GM19455 (cell line): ENCODE data around the gene MPPED2.

Experiments
- ATAC-seq: cut with Tn5 transposase; IDR thresholded peaks from one replicate; pipeline ENCODE4 v1.9.1; 2021; ENCODE audit not compliant: unreplicated experiment

MPPED2 gene

DNA sequence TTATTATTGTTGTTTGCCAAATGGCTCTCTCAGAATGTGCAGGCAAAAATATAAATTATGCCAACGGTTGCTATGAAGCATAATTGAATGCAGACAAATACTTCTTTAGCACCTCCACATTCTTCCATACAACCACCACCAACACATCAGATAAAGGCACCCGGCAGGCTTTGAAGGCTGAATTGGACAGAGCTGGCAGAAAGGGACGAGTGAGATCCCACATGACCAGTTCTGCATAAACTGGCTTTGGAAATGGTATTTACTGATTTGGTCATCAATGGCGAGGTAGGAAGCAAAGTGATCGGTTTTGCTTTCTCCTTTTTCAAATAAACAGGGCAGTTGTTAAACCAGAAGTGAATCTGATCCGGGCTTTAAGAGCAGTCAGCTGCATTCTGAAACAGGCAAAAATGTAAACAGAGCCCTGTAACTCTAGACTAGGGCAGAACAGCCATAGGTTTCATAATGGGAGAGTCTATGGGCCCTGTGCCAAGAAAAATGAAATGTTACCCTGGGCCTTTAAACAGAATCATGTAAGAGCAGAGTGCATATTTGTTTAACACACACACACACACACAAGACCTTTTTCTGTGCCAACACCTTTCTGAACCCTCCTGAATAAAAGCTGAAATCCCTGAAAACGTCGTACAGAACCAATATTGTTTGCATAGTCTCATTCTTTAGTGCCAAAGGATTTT, 97.7 kb downstream of the MPPED2 start:
- no peak for ATAC-seq

DNA sequence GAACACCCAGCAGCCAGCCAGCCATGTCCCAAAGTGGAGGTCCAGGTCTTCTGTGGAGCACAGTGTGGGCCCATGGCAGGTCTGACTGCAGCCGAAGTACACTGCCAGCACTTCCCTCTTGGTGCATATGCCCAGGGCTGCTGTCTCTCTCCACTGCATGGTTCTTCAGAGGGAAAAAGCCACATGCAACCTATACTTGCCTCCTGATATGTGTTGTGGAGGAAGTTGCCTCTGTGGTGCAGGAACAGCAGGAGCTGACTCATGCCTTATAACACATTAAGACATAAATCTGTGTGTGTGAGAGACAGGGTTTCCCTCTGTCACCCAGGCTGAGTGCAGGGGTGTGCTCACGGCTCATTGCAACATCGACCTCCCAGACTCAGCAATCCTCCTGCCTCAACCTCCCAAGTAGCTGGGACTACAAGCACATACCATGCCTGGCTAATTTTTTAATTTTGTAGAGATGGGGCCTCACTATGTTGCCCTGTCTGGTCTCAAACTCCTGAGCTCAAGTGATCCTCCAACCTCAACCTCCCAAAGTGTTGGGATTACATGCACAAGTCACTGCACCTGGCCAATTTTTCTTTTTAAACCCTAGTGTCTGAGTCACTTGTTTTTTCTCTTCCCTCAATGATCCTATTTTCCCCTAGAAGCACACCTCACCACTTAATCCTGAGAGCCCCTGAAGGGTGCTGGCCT, 98.8 kb downstream of the MPPED2 start:
- no peak for ATAC-seq

DNA sequence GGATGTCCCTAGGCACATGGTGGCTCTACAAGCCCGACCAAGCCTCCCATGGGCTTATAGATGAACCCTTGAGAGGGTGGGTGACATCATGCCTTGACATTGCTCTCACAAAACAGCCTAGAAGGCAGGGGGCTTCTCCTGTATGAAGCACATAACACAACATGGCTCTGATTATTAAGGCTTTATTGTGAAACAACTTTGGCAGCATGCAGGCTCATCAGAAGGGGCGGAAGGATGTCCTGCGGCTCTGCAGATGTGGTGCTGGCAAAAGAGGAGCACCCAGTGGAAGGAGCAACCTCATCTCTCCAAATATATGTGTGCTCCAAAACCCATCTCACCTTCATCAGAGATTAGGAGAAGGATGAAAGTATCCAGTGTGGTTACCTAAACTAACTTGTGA, 100.4 kb downstream of the MPPED2 start:
- ATAC-seq = no peak

DNA sequence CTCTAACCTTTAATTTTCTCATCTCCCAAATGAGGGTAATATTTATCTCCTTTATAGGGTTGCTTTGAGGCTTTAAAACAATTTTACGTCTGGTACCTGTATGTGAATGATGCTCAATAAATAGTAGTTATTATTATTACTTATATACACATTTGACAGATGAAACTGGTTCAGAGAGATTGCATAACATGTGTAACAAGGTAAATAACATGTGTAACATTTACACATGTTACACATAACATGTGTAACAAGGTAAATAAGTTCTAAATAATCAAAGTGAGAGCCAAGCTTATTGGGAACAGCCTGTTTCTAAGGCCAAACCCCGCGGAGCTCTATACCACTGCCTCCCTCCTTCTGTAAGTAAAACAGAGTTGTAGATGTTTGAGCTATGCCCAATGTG, 100.9 kb downstream of the MPPED2 start:
- ATAC-seq = no peak

DNA sequence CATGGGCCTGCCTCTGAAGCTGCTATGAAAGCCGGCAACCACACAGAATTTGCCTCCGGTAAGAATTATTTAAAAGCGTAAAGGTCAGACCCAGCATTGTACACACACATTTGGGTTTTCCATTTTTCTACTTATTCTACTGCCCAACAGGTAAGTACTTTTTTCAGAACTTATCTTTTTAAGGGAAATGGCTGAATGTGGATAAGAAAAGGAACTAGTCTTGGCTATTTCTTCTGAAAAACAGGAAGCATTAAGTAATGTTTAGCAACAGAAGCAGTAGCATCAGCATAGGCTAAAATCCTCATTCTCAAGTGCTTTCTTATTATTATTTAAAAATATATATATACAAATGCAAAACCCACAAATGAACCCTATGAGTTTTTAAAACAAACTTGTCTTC, 103.1 kb downstream of the MPPED2 start:
- ATAC-seq = no peak

DNA sequence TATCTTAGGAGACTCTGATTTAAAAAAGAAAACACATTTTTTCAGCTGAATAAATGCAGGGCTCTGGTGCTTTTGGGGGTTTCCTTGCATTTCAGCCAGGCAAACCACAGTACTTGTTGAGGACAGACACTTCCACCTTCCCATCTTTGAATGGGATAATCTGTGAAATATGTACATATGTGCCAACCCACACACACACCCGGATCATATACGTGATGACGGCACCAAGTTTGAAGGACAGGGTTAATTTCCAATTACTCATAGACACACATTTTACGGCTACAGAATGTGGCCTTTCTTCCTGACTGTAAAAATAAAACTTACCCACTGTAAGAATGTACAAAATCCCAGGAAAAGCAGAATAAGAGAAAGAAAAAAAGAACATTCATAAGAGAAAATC, 104.4 kb downstream of the MPPED2 start:
- ATAC-seq = no peak

DNA sequence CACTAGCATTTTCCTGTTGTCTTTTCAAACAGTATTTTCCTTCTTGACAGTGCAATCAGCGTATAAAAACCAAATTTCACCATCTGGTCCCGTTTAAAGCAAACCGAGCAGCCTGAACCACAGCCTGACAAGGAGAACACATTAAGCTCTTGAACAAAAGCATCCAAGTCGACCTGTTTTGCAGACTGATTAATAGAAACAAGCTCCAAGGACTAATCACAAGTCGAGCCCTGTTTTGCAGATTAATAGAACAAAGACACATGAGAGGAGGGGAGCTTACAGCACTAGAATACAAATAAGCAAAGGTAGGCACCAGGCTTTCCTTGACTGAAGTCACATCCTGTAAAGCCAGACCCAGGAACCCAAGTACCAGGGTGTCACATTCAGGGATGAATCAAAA, 104.8 kb downstream of the MPPED2 start:
- no peak for ATAC-seq

DNA sequence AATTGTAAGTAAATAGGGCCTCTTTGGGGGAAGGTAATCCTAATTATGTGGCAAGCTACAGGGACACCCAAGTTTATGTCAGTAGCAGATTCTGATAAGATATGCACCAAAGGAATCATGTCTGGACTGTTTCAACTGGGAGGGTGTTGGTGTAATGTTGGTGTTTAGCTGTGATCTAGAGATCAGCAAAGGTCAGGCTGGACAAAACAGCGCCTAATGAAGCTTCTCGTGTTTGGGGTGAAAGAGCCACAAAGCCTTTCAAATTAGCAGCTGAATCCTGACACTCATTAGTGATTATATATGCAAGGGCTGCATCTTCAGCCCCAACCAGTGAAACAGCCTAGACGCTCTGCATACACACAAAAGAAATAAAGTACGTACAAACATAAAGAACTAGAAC, 106.3 kb downstream of the MPPED2 start:
- no peak for ATAC-seq

DNA sequence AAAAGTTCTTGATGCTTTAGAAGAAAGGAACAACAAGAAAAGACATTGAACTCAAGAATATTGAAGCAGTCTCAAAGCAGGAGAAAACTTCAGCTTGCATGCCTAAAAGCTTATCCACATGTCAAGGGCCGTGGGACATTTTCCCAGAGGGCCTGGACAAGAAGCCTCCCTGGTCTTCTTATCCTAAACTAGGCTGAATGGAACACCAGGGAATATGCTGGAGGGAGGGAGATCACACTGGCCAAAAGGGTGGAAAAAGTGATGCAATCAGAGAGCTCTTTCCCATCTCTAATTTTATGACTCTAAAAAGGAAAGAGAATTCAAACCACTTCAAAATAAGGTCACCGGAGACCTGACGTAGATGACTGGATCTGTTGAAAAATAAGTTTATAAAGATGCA, 107.2 kb downstream of the MPPED2 start:
- no peak for ATAC-seq

DNA sequence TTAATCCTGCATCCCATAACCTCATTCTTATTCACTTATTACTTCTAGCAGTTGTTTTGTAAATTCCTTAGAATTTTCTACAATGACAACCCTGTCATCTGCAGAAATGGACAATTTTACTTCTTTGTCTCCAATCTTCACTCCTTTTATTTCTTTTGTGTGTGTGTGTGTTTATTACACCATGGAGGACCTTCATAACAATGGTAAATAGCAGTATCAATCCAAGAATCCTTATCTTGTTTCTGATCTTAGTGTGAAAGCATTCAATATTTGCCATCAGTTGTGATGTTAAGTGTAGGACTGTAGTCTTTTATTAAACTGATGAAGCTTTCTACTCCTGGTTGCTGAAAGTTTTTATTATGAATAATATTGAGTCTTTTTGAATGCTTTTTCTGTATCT, 109.1 kb downstream of the MPPED2 start:
- ATAC-seq = no peak

DNA sequence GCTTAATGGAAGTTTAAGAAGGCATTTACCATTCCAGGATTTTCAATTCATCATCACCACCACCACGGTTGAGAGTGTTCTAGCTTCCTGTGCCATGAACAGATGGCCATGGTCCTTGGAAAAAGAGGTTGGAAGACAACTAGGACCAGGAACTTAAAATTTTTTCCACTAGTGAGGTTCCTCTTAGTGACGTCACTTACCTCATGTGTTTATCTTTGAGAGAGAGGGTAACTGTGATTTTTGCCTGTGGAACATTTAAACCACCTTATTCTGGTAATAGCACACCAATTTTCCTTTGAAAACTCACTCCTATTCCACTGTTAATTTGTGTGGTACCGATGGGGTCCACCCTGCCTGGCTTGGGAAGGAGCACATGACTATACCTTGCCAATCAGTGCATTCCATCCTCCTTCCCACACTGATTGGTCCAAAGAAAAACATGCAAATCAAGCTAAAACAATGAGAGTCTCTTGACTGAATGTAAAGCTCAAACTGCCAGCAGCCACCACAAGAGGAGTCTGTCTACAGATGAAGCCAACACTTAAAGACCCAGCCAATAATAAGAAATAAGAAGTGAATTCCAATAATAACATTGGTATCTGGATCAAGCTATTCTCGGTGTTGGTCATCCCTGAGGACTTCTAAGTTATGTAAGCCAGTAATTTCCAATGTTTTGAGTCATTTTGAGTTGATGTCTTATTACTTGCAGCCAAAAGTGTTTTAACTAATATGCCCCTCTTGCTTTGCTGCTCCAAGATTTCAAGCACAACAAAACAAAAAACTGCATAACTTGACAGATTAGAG, 111.8 kb downstream of the MPPED2 start:
- no peak for ATAC-seq

DNA sequence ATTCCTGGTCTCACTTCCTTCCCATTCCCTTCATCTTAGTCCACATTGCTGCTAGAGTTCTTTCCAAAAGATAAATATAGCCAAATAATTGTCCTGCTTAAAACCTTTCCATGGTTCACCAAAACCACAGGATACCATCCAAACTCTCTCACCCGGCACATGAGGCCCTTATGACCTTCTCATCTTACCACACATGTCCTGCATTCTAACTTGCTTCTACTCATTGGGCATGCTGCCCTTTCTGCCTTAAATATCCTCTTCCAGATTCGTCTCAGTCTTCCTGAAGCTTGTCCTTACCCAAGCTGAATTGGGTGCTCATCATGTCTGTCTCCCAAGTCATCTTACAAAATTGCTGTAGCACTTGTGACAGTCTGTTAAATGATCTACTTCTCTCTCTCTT, 114.9 kb downstream of the MPPED2 start:
- no peak for ATAC-seq

DNA sequence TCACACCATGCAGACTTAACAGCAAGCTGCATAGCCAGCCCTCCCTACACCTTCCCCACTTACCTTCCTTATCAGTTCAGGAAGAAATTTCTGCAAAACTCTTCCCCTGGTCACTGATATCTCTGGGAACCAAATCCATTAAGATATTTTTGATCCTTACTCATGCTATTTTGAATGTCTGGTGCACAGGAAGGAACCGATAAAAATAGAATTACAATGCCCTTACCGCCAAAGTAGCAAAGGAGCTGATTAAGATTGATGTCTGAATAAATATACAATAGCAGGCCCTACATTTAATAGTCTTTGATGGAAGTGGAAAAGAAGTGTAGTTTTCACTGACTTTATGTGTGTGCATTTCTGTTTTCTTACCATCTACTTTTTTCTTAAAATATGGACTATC, 117.3 kb downstream of the MPPED2 start:
- no peak for ATAC-seq

DNA sequence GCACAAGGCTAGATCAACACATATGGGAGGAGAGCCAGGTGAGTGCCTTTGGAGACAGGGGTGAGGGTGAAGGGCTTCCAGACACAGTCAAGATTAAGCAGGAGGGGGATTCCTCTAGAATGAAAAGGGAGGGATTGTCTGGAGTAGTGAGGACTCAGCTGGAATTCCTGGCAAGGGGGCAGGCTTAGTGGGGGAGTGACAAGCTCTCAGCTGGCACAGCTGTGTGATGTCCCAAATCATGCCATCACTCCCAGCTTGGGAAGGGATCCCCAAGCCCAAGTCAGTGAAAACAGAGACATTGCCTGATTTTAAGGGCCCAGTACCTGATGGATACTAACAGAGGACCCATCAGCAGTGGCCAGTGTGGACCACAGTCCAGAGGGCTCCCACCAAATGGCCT, 119.0 kb downstream of the MPPED2 start:
- ATAC-seq = no peak

DNA sequence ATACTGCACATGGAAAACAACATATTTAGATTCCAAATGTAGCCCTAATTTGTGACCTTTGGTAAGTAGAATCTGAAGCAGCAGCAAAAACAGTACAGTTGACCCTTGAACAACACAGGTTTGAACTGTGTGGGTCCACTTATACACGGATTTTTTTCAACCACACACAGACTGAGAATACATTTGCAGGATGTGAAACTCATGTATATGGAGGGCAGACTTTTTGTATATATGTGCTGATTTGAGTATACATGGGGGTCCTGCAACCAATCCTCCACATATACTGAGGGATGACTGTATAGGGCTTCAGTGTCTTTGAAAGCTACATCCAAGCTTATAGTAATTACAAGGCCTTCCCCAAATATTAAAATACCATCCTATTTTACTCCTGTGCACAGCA, 120.5 kb downstream of the MPPED2 start:
- ATAC-seq = no peak

DNA sequence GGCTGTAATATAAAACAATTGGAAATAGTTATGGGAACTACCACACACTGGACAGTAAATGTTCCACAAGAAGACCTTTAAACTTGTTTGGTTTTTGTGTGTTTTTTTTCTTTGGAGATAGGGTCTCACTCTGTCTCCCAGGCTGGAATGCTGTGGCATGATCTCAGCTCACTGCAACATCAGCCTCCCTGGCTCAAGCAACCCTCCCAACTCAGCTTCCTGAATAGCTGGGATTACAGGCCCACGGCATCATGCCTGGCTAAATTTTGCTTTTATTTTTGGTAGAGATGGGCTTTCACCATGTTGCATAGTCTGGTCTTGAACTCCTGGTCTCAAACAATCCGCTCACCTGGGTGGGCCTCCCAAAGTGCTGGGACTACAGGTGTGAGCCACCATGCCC, 121.0 kb downstream of the MPPED2 start:
- ATAC-seq = no peak

DNA sequence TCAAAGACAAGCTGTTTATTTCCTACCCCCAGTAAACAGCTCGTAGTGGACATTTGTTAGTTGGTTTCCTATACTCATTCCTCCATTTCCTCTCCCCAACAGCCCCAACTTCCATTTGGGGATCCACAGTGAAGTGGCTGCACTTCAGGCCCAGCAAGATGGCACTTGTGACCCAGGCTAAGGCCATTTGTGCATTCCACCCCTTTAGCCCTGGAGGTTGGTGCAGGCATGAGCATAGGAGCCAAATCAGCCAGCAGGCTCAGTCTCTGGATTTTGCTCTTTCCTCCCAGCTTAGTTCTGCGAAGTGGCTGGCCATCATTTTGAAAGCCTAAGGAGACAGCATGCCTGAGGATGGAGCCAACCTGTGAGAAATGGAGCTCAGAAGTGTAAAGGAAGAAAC, 122.9 kb downstream of the MPPED2 start:
- ATAC-seq = no peak

DNA sequence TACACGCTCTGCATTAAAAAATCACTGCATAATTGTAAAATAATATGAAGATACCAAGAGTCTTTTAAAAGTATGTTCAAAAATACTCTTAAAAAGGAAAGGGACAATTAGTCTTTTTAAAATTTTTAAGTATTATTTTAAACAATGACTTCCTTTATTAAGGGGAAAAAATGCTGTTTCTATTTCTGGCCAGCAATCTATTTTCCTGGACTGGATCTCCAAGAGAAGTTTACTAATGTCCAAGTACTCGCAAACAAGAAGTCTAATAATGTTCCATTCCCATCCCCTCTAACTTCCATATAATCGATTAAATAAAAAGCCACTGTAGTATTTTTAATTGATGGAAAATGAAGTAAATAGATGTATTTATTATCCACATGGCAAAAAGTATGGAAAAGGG, 123.7 kb downstream of the MPPED2 start:
- ATAC-seq = no peak

DNA sequence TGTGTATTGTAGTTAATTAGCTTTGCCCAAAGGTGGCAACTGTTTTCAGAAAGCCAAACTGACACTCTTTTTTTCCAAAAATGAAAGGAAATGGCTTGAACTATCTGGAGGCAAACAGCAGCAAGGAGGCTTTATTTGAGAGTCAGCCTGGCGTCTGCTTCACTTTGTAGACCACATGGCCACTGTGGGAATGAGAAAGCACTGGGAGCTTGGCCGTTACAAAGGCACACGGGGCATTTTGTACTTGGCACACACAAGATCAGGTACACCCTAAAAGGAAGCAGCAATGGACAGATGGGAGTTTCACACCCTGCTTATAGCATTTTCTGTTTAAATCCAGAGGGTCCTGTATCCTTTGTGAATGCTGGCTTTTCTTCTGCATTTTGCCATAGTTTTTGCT, 126.3 kb downstream of the MPPED2 start:
- ATAC-seq = no peak

DNA sequence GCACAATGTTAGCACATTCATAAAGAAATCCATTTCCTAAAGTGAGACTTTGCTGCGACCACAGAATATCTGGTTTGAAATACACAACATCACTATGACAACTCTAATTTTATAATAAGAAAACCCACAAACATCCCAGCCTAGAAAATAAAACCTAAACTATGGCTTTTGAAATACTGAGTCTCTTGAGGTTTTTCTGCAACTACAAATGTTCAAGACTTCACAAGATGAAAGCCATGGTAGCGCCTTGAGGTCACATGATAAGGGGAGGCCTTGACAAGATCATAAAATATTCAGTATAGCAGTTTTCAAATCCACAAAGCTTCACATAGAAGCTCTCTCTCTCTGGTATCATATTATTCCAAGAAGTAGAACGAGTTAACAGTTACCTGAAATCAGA, 126.8 kb downstream of the MPPED2 start:
- ATAC-seq = no peak

DNA sequence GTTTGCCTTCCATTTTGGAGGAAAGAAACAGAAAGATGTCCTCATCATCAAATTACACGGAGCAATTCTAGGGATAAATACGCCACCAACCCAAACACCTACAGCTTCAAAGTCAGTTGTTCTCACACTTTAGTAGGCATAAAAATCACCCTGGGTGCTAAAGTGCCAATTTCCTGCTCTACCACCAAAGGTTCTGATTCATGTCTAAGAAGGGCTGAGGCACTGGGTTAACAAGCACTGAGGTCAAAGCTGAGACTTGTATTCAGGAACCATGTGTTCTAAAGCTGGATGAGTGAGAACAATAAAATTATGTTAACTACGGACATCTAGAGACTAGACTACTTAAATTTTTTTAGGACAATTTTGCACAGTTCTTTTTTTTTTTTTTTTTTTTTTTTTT, 127.6 kb downstream of the MPPED2 start:
- ATAC-seq = no peak

DNA sequence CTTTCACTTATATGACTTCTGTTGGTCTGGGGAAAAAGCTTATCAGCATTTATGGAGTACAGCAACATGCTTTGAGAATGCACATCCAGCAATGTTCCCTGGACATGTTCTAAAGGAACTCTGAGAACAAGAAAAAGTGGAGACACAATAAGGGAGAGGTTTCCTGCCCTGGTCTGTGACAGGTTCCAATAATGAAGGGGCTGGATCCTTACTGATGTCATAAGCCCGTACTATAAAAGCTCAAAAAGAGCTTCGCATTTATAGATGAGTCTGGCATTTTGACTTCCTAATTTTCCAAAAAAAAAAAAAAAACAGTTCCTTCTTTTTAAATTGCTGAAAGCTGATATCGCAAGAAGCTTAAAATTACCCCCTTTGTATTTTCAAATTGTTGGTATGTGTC, 129.1 kb downstream of the MPPED2 start:
- ATAC-seq = no peak
